GM23248 (cell line): ENCODE measurements around the gene TMEM273. TPM values are rescaled to one million over a fixed set of nuclear protein-coding genes. Genes with fewer than 3 reads are reported as not detected.

Experiments used
- DNase-seq: peaks from one replicate; pipeline ENCODE4 v3.0.0-alpha.2; 2015
- H2AFZ ChIP-seq: fragments of 200-600 bp; sonication (generic); 2 replicates; pipeline ENCODE4 v1.6.1; 2016; ENCODE audit warnings: antibody characterized with exemption
- H3F3A ChIP-seq: fragments of 200-600 bp; sonication (generic); 2 replicates; pipeline ENCODE4 v1.6.1; 2016; ENCODE audit warnings: mild to moderate bottlenecking, antibody characterized with exemption, mixed run types; ENCODE audit not compliant: insufficient read depth
- H3K27ac ChIP-seq: fragments of 200-600 bp; sonication (generic); 2 replicates; pipeline ENCODE4 v1.5.1; 2016; ENCODE audit warnings: mild to moderate bottlenecking
- H3K27me3 ChIP-seq: fragments of 200-600 bp; sonication (generic); replicated peaks from 2 replicates; pipeline ENCODE4 v1.6.1; 2016; ENCODE audit warnings: mild to moderate bottlenecking; ENCODE audit not compliant: insufficient read depth
- H3K36me3 ChIP-seq: fragments of 200-600 bp; sonication (generic); 2 replicates; pipeline ENCODE4 v1.6.1; 2016; ENCODE audit warnings: low read depth, mild to moderate bottlenecking
- H3K4me1 ChIP-seq: fragments of 200-600 bp; sonication (generic); 2 replicates; pipeline ENCODE4 v1.6.1; 2016; ENCODE audit warnings: mild to moderate bottlenecking; ENCODE audit not compliant: insufficient read depth
- H3K4me2 ChIP-seq: fragments of 200-600 bp; sonication (generic); one replicate; pipeline ENCODE4 v1.6.1; 2016; ENCODE audit warnings: mild to moderate bottlenecking; ENCODE audit not compliant: unreplicated experiment
- H3K4me3 ChIP-seq: fragments of 200-600 bp; sonication (generic); 2 replicates; pipeline ENCODE4 v1.5.1; 2016; ENCODE audit warnings: mild to moderate bottlenecking
- H3K79me2 ChIP-seq: fragments of 200-600 bp; sonication (generic); 2 replicates; pipeline ENCODE4 v1.6.1; 2016; ENCODE audit warnings: mild to moderate bottlenecking; ENCODE audit not compliant: insufficient read depth
- H3K9ac ChIP-seq: fragments of 200-600 bp; sonication (generic); 2 replicates; pipeline ENCODE4 v1.6.1; 2016; ENCODE audit warnings: mild to moderate bottlenecking
- H3K9me2 ChIP-seq: fragments of 200-600 bp; sonication (generic); 2 replicates; pipeline ENCODE4 v1.6.1; 2016; ENCODE audit warnings: mixed run types, mild to moderate bottlenecking, moderate library complexity; ENCODE audit not compliant: insufficient read depth
- H3K9me3 ChIP-seq: fragments of 200-600 bp; sonication (generic); one replicate; pipeline ENCODE4 v1.6.1; 2017; ENCODE audit warnings: low read depth
- H4K20me1 ChIP-seq: fragments of 200-600 bp; sonication (generic); 2 replicates; pipeline ENCODE4 v1.6.0; 2016; ENCODE audit not compliant: insufficient read depth
- EZH2 ChIP-seq: fragments of 200-600 bp; sonication (generic); IDR thresholded peaks from 2 replicates; pipeline ENCODE4 v1.6.1; 2018; ENCODE audit warnings: antibody characterized with exemption, mild to moderate bottlenecking; ENCODE audit not compliant: insufficient read depth, poor library complexity, severe bottlenecking
- EZH2phosphoT487 ChIP-seq: fragments of 200-600 bp; sonication (generic); IDR thresholded peaks from 2 replicates; pipeline ENCODE4 v1.6.1; 2018; ENCODE audit warnings: antibody characterized with exemption, moderate library complexity, mild to moderate bottlenecking, low read depth; ENCODE audit not compliant: insufficient read depth
- WGBS, 2 experiments: methylation state at CpG; one replicate each; pipeline ENCODE4 v1.1.6; 2015 to 2017; ENCODE audit warnings: low lambda C conversion rate in 2 of 2, low coverage in 1 of 2; ENCODE audit errors: missing lambda C conversion rate in 2 of 2; 5-methylcytosine and 5-hydroxymethylcytosine counted together
- in situ Hi-C: fragments of 300-500 bp; cut with MboI; formaldehyde crosslinking; loops from 2 replicates; pipeline ENCODE4 v1.15.0; 2020
- polyA plus RNA-seq: library from polyadenylated mRNA; unstranded; fragments of >200 nt; fragmentation: Nextera tagmentation; extraction: Ambion mirVana; gene quantifications from 2 replicates; pipeline ENCODE4 v1.2.1, GENCODE V29; 2016
- total RNA-seq: library from RNA; depleted of rRNA; stranded (reverse); fragments of >200 nt; shearing (Covaris generic); gene quantifications from 2 replicates; pipeline ENCODE4 v1.2.3, GENCODE V29; 2014

TMEM273 gene
- total and polyA plus RNA-seq, 2 experiments from 2014 or later, result not detected

- peak overlapping the region; percentile 91 for H3K9ac ChIP-seq
Observed at GRCh38 chr10:49140304-49141177, 47.6 kb downstream of the TMEM273 start.

DNA sequence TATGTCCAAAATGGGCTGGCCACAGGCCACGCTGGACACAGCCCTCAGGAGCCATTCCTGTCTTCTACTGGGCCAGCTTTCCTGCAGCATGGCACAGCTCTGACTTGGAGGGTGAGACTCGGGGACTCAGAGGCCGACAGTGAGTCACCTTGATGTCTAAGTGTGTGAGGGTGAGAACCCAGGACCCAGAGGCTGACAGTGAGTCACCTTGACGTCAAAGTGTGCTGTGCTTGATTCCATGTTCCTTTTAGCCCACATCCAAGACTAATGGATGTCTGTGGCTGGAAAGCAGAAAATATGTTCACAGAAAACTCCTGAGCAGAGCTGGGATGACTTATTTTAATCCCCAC is 48.4 kb downstream of the TMEM273 start:
- no peaks in the 10 kb centered on the region for H3K9me2 ChIP-seq
- peak overlapping the region; percentile 43; the same call in 1 of the 2 replicates for H3K4me3 ChIP-seq
- H3F3A ChIP-seq, result peaks cover 28% of the 10 kb centered on the region
- peak overlapping the region; percentile 91 for H3K9ac ChIP-seq
- H3K4me1 ChIP-seq, result peaks cover 58% of the 10 kb centered on the region
- no peaks in the 10 kb centered on the region for H3K36me3 ChIP-seq
- no peaks in the 10 kb centered on the region for H3K9me3 ChIP-seq
- 0 to 4% methylated on average over 4 of the region's 4 CpGs for whole genome bisulfite sequencing, 2 experiments
- H3K79me2 ChIP-seq, result no peaks in the 10 kb centered on the region
- in situ Hi-C loops, result no loop called here
- no peak for TF ChIP-seq EZH2
- no peak for TF ChIP-seq EZH2phosphoT487
- no peaks in the 10 kb centered on the region for H3K27me3 ChIP-seq
- peak overlapping the region; percentile 100 for H3K27ac ChIP-seq
- H3K4me2 ChIP-seq, result peak overlapping the region; percentile 78
- peak; percentile 99 for DNase-seq
- H2AFZ ChIP-seq, result peak overlapping the region; percentile 8; the same call in 1 of the 2 replicates
- no peaks in the 10 kb centered on the region for H4K20me1 ChIP-seq

More at GRCh38 chr10:49140304-49141177, 47.6 kb downstream of the TMEM273 start:
- 16 to 21% methylated on average over 5 of the region's 5 CpGs for WGBS, 2 experiments
- peaks cover 58% of the 10 kb centered on the region for H3K4me1 ChIP-seq
- no peaks in the 10 kb centered on the region for H3K9me2 ChIP-seq
- TF ChIP-seq EZH2phosphoT487 (no peak), EZH2 (no peak)
- H3K4me3 ChIP-seq, result 0 out of 2 replicates have a peak overlapping the region, but pooled peaks have one; percentile 11
- H3K9me3 ChIP-seq, result no peaks in the 10 kb centered on the region
- no peaks in the 10 kb centered on the region for H3K27me3 ChIP-seq
- in situ Hi-C loops, result no loop called here
- DNase-seq, result peak; percentile 51
- peaks cover 28% of the 10 kb centered on the region for H3F3A ChIP-seq
- H4K20me1 ChIP-seq, result no peaks in the 10 kb centered on the region
- peak overlapping the region; percentile 68 for H3K4me2 ChIP-seq
- no peaks in the 10 kb centered on the region for H3K79me2 ChIP-seq
- no peaks in the 10 kb centered on the region for H3K36me3 ChIP-seq
- H3K27ac ChIP-seq, result peak overlapping the region; percentile 100
- H2AFZ ChIP-seq, result peak overlapping the region; percentile 53

- WGBS, 2 experiments, result 38 to 45% methylated on average over 8 of the region's 8 CpGs
- H3K27me3 ChIP-seq, result no peaks in the 10 kb centered on the region
- H3K27ac ChIP-seq, result peak overlapping the region; percentile 100
- peak overlapping the region; percentile 43 for H3K4me3 ChIP-seq
- H3K36me3 ChIP-seq, result no peaks in the 10 kb centered on the region
- DNase-seq, result peak; percentile 89
- H4K20me1 ChIP-seq, result no peaks in the 10 kb centered on the region
- H3K9ac ChIP-seq, result peak overlapping the region; percentile 91
- H3K9me2 ChIP-seq, result no peaks in the 10 kb centered on the region
- H3K4me2 ChIP-seq, result peak overlapping the region; percentile 78
- in situ Hi-C loops, result no loop called here
- peaks cover 55% of the 10 kb centered on the region for H3K4me1 ChIP-seq
- TF ChIP-seq EZH2phosphoT487 (no peak), EZH2 (no peak)
- H2AFZ ChIP-seq, result peak overlapping the region; percentile 34
- H3K79me2 ChIP-seq, result no peaks in the 10 kb centered on the region
- peaks cover 28% of the 10 kb centered on the region for H3F3A ChIP-seq
- H3K9me3 ChIP-seq, result no peaks in the 10 kb centered on the region
Observed at GRCh38 chr10:49139028-49139845, 49.0 kb downstream of the TMEM273 start.

- peak overlapping the region; percentile 91 for H3K9ac ChIP-seq
- H3K27ac ChIP-seq, result peak overlapping the region; percentile 100
Observed at GRCh38 chr10:49138361-49138891, 49.8 kb downstream of the TMEM273 start.

More at GRCh38 chr10:49138361-49138891, 49.8 kb downstream of the TMEM273 start:
- Histone ChIP-seq H4K20me1 (no peaks in the 10 kb centered on the region), H3K9me2 (no peaks in the 10 kb centered on the region), H3K36me3 (no peaks in the 10 kb centered on the region), H2AFZ (peak overlapping the region; percentile 34), H3K9me3 (no peaks in the 10 kb centered on the region), H3K4me3 (peak overlapping the region; percentile 43; the same call in 1 of the 2 replicates), H3K79me2 (no peaks in the 10 kb centered on the region), H3K4me1 (peaks cover 48% of the 10 kb centered on the region), H3K27me3 (no peaks in the 10 kb centered on the region), H3F3A (peaks cover 28% of the 10 kb centered on the region), H3K4me2 (peak overlapping the region; percentile 78)
- TF ChIP-seq EZH2phosphoT487, result no peak
- TF ChIP-seq EZH2, result no peak
- WGBS, 2 experiments, result 21 to 31% methylated on average over 7 of the region's 7 CpGs
- peak; percentile 93 for DNase-seq
- in situ Hi-C loops, result no loop called here
